Body of pancreas (tissue), 4 donors: ENCODE results near the gene STARD3.

ENCODE experiments used
- CTCF ChIP-seq, 7 experiments: fragments of 450-650 bp in 4 of 7; fragments of 200-600 bp in 3 of 7; sonication (generic) in 3 of 7; IDR thresholded peaks; one replicate each; pipeline ENCODE4 v1.5.1; 2016 to 2019; ENCODE audit warnings: antibody characterized with exemption in 7 of 7
- POLR2A ChIP-seq, 3 donors: fragments of 450-650 bp; IDR thresholded peaks; one replicate each; pipeline ENCODE4 v1.6.1; 2016; ENCODE audit warnings: antibody characterized with exemption in 3 of 3, mild to moderate bottlenecking in 2 of 3

- no peak for TF ChIP-seq POLR2A (IDR thresholded peaks at IDR 0.05)
- TF ChIP-seq CTCF (IDR thresholded peaks at IDR 0.05), result no peak
Measured at GRCh38 chr17:39701784-39702422, 65.0 kb downstream of the STARD3 start.
